ENCODE results near the gene C1orf21.

DNA sequence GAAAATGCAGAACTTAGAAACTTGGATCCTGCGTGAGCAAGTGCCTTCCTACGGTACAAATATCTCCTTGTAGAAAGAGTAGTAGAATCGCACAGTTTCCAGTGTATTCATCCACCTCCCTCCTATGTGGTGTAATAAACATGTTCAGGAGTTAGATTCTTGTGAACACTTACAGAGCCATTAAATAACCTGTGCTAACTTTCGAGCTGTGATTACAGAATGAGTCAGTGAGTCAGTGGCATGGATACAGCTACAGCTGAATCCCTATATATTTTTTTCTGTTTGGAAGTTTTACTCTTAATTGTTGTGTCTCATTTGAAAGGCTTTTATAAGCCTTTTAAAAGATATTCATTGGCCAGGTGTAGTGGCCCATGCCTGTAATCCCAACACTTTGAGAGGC is 219.1 kb downstream of the C1orf21 start:
- TF ChIP-seq, protein P1, sequence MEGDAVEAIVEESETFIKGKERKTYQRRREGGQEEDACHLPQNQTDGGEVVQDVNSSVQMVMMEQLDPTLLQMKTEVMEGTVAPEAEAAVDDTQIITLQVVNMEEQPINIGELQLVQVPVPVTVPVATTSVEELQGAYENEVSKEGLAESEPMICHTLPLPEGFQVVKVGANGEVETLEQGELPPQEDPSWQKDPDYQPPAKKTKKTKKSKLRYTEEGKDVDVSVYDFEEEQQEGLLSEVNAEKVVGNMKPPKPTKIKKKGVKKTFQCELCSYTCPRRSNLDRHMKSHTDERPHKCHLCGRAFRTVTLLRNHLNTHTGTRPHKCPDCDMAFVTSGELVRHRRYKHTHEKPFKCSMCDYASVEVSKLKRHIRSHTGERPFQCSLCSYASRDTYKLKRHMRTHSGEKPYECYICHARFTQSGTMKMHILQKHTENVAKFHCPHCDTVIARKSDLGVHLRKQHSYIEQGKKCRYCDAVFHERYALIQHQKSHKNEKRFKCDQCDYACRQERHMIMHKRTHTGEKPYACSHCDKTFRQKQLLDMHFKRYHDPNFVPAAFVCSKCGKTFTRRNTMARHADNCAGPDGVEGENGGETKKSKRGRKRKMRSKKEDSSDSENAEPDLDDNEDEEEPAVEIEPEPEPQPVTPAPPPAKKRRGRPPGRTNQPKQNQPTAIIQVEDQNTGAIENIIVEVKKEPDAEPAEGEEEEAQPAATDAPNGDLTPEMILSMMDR (conservative IDR thresholded peaks at IDR 0.05; ENCODE audit: low read length), result no peak
- TF ChIP-seq EZH2phosphoT487 (IDR thresholded peaks at IDR 0.05; ENCODE audit: borderline replicate concordance), result no peak
